GM19240 (cell line): ENCODE results near the gene CDHR5.

Experiments used
- DNase-seq: peaks from one replicate; pipeline ENCODE4 v3.0.0; 2011; ENCODE audit warnings: low spot score; ENCODE audit not compliant: insufficient read length

The CDHR5 gene

GRCh38 chr11:568306-569157, 56.2 kb downstream of the CDHR5 start:
- DNase-seq: peak; percentile 99

GRCh38 chr11:567629-568292, 57.0 kb downstream of the CDHR5 start:
- DNase-seq: no peak

- DNase-seq: no peak
Measured at GRCh38 chr11:567011-567628, 57.6 kb downstream of the CDHR5 start.
